Peyer's patch (tissue), 4 donors: ENCODE measurements around the gene SLF2. TPM values are rescaled to one million over a fixed set of nuclear protein-coding genes. Genes with fewer than 3 reads are reported as not detected.

ENCODE experiments used
- DNase-seq, 3 donors: peaks; one replicate each; pipeline ENCODE4 v3.0.0-alpha.2; 2017 to 2019
- H3K27ac ChIP-seq, 4 donors: fragments of 200-600 bp; sonication (generic); one replicate each; pipeline ENCODE4 v1.5.1; 2016 to 2019
- H3K27me3 ChIP-seq, 2 donors: fragments of 200-600 bp; sonication (generic); one replicate each; pipeline ENCODE4 v1.5.1; 2019
- H3K36me3 ChIP-seq, 3 donors: fragments of 200-600 bp; sonication (generic); one replicate each; pipeline ENCODE4 v1.5.1; 2016 to 2019
- H3K4me1 ChIP-seq, 4 donors: fragments of 200-600 bp; sonication (generic); one replicate each; pipeline ENCODE4 v1.5.1; 2016 to 2019
- H3K4me3 ChIP-seq, 4 donors: fragments of 200-600 bp; sonication (generic); 1 replicate in 3 of 4; 2 replicates in 1 of 4; pipeline ENCODE4 v1.5.1; 2016 to 2019; ENCODE audit warnings: mild to moderate bottlenecking in 1 of 4
- H3K9me3 ChIP-seq, 4 donors: fragments of 200-600 bp; sonication (generic); one replicate each; pipeline ENCODE4 v1.5.1; 2016 to 2019; ENCODE audit warnings: mild to moderate bottlenecking in 1 of 4
- CTCF ChIP-seq, 6 experiments: fragments of 450-650 bp in 4 of 6; fragments of 200-600 bp in 2 of 6; sonication (generic) in 1 of 6; IDR thresholded peaks; one replicate each; pipeline ENCODE4 v1.5.1; 2017 to 2019; ENCODE audit warnings: antibody characterized with exemption in 6 of 6, mild to moderate bottlenecking in 3 of 6, moderate library complexity in 1 of 6
- POLR2A ChIP-seq, 2 donors: fragments of 450-650 bp; IDR thresholded peaks; one replicate each; pipeline ENCODE4 v1.5.1; 2017; ENCODE audit warnings: antibody characterized with exemption in 2 of 2, mild to moderate bottlenecking in 2 of 2, moderate library complexity in 2 of 2
- total RNA-seq, 4 donors: library from RNA; depleted of rRNA; stranded (reverse); fragments of >200 nt; gene quantifications; one replicate each; pipeline ENCODE4 v1.1.0, GENCODE V29; 2016

Gene SLF2
- total RNA-seq, 4 donors from 2014 or later, result 11.0 to 37.2 (median 32.0) TPM

DNA sequence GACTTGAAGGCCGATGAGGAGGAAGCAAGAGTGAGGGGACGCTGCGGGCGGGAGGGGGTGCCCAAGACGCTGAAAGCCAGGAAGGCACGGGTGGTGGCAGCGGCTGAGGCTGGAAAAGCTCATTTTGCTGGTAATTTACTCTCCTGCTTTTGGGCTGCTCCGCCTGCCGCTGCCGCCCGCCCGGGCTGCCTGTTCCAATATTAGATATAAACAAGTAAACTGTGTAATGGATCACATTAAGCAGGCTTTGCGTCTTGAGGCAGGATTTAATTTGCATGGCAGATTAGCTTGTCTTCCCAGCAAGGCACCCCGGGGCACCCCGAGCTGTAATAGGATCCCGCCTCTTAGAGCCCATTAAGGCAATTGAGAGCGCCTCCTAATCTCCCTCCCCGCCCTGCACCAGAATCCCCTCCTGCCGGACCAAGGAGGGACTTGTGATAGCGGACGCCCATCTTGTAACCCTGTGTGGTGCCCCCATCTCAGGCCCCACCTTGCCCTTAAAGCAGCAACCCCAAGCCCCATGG is 46.1 kb upstream of the SLF2 start:
- Histone ChIP-seq H3K9me3 (no peaks in the 10 kb centered on the region), H3K4me3 (no peak overlapping the region), H3K36me3 (no peaks in the 10 kb centered on the region), H3K27me3 (no peaks in the 10 kb centered on the region), H3K27ac (no peak overlapping the region), H3K4me1 (no peaks in the 10 kb centered on the region)
- no peak for DNase-seq
- TF ChIP-seq CTCF (IDR thresholded peaks at IDR 0.05), result no peak
- no peak for TF ChIP-seq POLR2A (IDR thresholded peaks at IDR 0.05)

- H3K9me3 ChIP-seq, result no peaks in the 10 kb centered on the region
- DNase-seq, result no peak
- no peaks in the 10 kb centered on the region for H3K4me1 ChIP-seq
- no peaks in the 10 kb centered on the region for H3K27me3 ChIP-seq
- no peak overlapping the region for H3K27ac ChIP-seq
- H3K36me3 ChIP-seq, result no peaks in the 10 kb centered on the region
- TF ChIP-seq POLR2A (IDR thresholded peaks at IDR 0.05) (no peak), CTCF (IDR thresholded peaks at IDR 0.05) (no peak)
- H3K4me3 ChIP-seq, result no peak overlapping the region
Observed at GRCh38 chr10:100867261-100867963, 45.4 kb upstream of the SLF2 start.

DNA sequence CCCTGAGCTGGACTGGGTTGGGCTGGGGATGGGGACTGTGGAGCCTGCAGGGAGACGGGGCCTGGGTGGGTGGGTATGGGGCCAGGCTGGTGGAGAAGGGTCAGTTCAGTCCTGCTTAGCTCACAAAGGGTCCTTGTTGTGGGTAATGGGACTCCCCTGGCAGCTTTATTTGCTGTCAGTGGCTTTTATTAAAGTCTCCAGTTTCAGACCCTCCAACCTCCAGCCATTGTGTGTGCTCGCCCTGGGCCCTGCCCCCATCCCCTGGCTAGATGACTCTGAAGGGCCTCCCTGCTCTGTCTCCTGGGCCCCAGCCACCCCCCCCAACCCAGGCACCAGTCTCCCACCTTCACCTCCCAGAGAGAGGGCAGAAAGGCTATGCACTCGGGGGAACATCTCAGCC is 44.4 kb upstream of the SLF2 start:
- H3K4me1 ChIP-seq, result no peaks in the 10 kb centered on the region
- no peaks in the 10 kb centered on the region for H3K9me3 ChIP-seq
- no peaks in the 10 kb centered on the region for H3K27me3 ChIP-seq
- TF ChIP-seq POLR2A (IDR thresholded peaks at IDR 0.05) (no peak), CTCF (IDR thresholded peaks at IDR 0.05) (no peak)
- H3K4me3 ChIP-seq, result no peak overlapping the region
- H3K27ac ChIP-seq, result no peak overlapping the region
- no peaks in the 10 kb centered on the region for H3K36me3 ChIP-seq
- DNase-seq, result no peak

DNA sequence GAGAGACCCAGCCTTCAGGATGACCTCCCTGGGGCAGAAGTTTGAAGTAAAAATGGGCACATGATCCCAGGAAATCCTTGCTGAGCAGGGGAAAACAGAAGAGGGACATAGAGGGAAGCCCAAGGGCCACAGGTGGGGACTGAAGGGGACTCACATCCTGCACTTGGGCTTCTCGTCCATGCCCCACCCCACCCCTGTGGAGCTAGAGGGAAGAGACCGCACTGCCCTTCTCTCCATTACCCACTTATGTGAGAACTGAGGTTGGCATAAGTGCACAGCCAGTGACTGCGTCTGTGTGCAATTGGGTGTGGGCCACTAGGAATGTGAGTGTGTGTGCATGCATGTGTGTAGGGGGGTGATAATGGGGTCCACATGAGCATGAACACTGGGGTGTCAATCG is 43.4 kb upstream of the SLF2 start:
- H3K9me3 ChIP-seq, result no peaks in the 10 kb centered on the region
- no peaks in the 10 kb centered on the region for H3K27me3 ChIP-seq
- H3K36me3 ChIP-seq, result no peaks in the 10 kb centered on the region

GRCh38 chr10:100872034-100872791 is 40.5 kb upstream of the SLF2 start:
- no peaks in the 10 kb centered on the region for H3K36me3 ChIP-seq
- peak in 2 of 3 donors; percentile 21 to 59 for DNase-seq
- H3K27ac ChIP-seq, result no peak overlapping the region
- peaks cover 0 to 12% (median 0%) of the 10 kb centered on the region in 4 donors for H3K4me1 ChIP-seq
- TF ChIP-seq CTCF (IDR thresholded peaks at IDR 0.05) (peak in 4 of 6 experiments; percentile 28 to 44 (median 35)), POLR2A (IDR thresholded peaks at IDR 0.05) (no peak)
- H3K4me3 ChIP-seq, result no peak overlapping the region
- H3K27me3 ChIP-seq, result no peaks in the 10 kb centered on the region
- no peaks in the 10 kb centered on the region for H3K9me3 ChIP-seq

More for the DNA sequence above, 43.4 kb upstream of the SLF2 start:
- TF ChIP-seq POLR2A (IDR thresholded peaks at IDR 0.05), result no peak
- no peak for TF ChIP-seq CTCF (IDR thresholded peaks at IDR 0.05)
- no peak for DNase-seq
- Histone ChIP-seq H3K4me3 (no peak overlapping the region), H3K27ac (no peak overlapping the region), H3K4me1 (no peaks in the 10 kb centered on the region)
